H1 (cell line): ENCODE results near the gene TPRN. TPM values are rescaled to one million over a fixed set of nuclear protein-coding genes. Genes with fewer than 3 reads are reported as not detected.
"Not testable (repeated sequence)": the region's sequence is repeated elsewhere in the genome, so short reads cannot be mapped to it uniquely, and the experiment has no call there.

Experiments used
- CTCF ChIA-PET: fragments of 300-600 bp; sonication (Branson Sonifier 250); formaldehyde crosslinking; loops from one replicate; lab custom pipeline; 2021; ENCODE audit not compliant: partially characterized antibody; lab: Charles Lee
- POLR2A ChIA-PET: fragments of 300-600 bp; sonication (Branson Sonifier 250); formaldehyde crosslinking; loops from one replicate; lab custom pipeline; 2021; ENCODE audit warnings: inconsistent platforms; ENCODE audit not compliant: partially characterized antibody; lab: Charles Lee
- DNase-seq, 2 experiments: peaks; one replicate each; pipeline versions ENCODE4 v3.0.0 to v3.0.0-alpha.2; 2010 to 2022; ENCODE audit warnings: low spot score in 2 of 2, low read depth in 1 of 2, mixed read lengths in 1 of 2
- FAIRE-seq: peaks from 2 replicates; lab custom pipeline; 2011; peaks lifted over from hg19 to GRCh38; lab: Jason Lieb, UNC
- H2AFZ ChIP-seq: 2 replicates; pipeline ENCODE4 v1.8.1; 2012; ENCODE audit warnings: low read length, inconsistent platforms
- H2AK5ac ChIP-seq: 2 replicates; pipeline ENCODE4 v1.6.1; 2013; ENCODE audit warnings: low read depth, low read length
- H2BK120ac ChIP-seq: replicated peaks from 2 replicates; pipeline ENCODE3; 2013; ENCODE audit warnings: low read depth, low read length, inconsistent platforms
- H2BK12ac ChIP-seq: 2 replicates; pipeline ENCODE4 v1.6.1; 2013; ENCODE audit warnings: low read depth, low read length
- H2BK15ac ChIP-seq: 2 replicates; pipeline ENCODE4 v1.6.1; 2013; ENCODE audit warnings: low read length
- H2BK20ac ChIP-seq: 2 replicates; pipeline ENCODE4 v1.6.1; 2013; ENCODE audit warnings: low read length
- H2BK5ac ChIP-seq: 2 replicates; pipeline ENCODE4 v1.6.1; 2013; ENCODE audit warnings: low read depth, low read length
- H3K14ac ChIP-seq: 2 replicates; pipeline ENCODE4 v1.6.1; 2013; ENCODE audit warnings: inconsistent platforms; ENCODE audit not compliant: insufficient read length
- H3K18ac ChIP-seq: 2 replicates; pipeline ENCODE4 v1.6.1; 2013; ENCODE audit warnings: low read length; ENCODE audit errors: extremely low read depth
- H3K23ac ChIP-seq: 2 replicates; pipeline ENCODE4 v1.6.1; 2013; ENCODE audit warnings: inconsistent platforms; ENCODE audit not compliant: insufficient read length
- H3K23me2 ChIP-seq: 2 replicates; pipeline ENCODE4 v1.6.1; 2013; ENCODE audit warnings: low read depth, low read length
- H3K27ac ChIP-seq: 2 replicates; pipeline ENCODE4 v1.6.1; 2011; ENCODE audit warnings: low read depth, low read length, inconsistent platforms
- H3K27me3 ChIP-seq, 4 experiments: replicated peaks in 1 of 4; 1 replicate in 1 of 4; 2 replicates in 3 of 4; pipeline versions ENCODE4 v1.6.1 to v1.8.1; 2011 to 2013; ENCODE audit warnings: low read length in 3 of 4, mild to moderate bottlenecking in 3 of 4, inconsistent platforms in 2 of 4, mixed read lengths in 2 of 4, moderate library complexity in 1 of 4; ENCODE audit not compliant: control insufficient read depth in 3 of 4, insufficient read depth in 3 of 4; ENCODE audit errors: extremely low read depth in 1 of 4
- H3K36me3 ChIP-seq, 4 experiments: 2 replicates each; pipeline versions ENCODE4 v1.6.1 to v1.8.1; 2011 to 2013; ENCODE audit warnings: mild to moderate bottlenecking in 4 of 4, low read length in 3 of 4, moderate library complexity in 2 of 4, control low read depth in 1 of 4, inconsistent platforms in 1 of 4; ENCODE audit not compliant: insufficient read depth in 4 of 4, control insufficient read depth in 2 of 4
- H3K4ac ChIP-seq: replicated peaks from 2 replicates; pipeline ENCODE3; 2013; ENCODE audit warnings: low read length, low read depth, mixed read lengths, inconsistent platforms; ENCODE audit not compliant: insufficient read length
- H3K4me1 ChIP-seq, 4 experiments: replicated peaks in 1 of 4; 1 replicate in 1 of 4; 2 replicates in 3 of 4; pipeline versions ENCODE4 v1.6.1 to v1.8.1; 2011 to 2013; ENCODE audit warnings: low read length in 3 of 4, inconsistent platforms in 2 of 4, mixed read lengths in 1 of 4; ENCODE audit not compliant: insufficient read depth in 4 of 4, control insufficient read depth in 3 of 4
- H3K4me2 ChIP-seq, 2 experiments: 2 replicates each; pipeline versions ENCODE4 v1.6.1 to v1.8.1; 2011 to 2013; ENCODE audit warnings: low read depth in 2 of 2, low read length in 2 of 2, control low read depth in 1 of 2, inconsistent platforms in 1 of 2, mild to moderate bottlenecking in 1 of 2; ENCODE audit not compliant: insufficient read depth in 1 of 2
- H3K4me3 ChIP-seq, 4 experiments: fragments of 200-600, 300-600 bp in 1 of 4; sonication (generic), shearing (Covaris generic), sonication (Bioruptor Twin) in 1 of 4; 2 replicates each; pipeline versions ENCODE4 v1.5.1 to v1.8.1; 2011 to 2016; ENCODE audit warnings: low read length in 4 of 4, low read depth in 3 of 4, control low read depth in 2 of 4, inconsistent platforms in 2 of 4, mild to moderate bottlenecking in 2 of 4, mixed read lengths in 1 of 4, moderate library complexity in 1 of 4; ENCODE audit not compliant: insufficient read depth in 2 of 4; ENCODE audit errors: extremely low read depth in 1 of 4
- H3K56ac ChIP-seq: replicated peaks from 2 replicates; pipeline ENCODE3; 2013; ENCODE audit warnings: low read depth, mild to moderate bottlenecking, mixed read lengths, low read length, inconsistent platforms; ENCODE audit not compliant: insufficient read length
- H3K79me1 ChIP-seq: 2 replicates; pipeline ENCODE4 v1.6.1; 2013; ENCODE audit warnings: low read depth, low read length, control low read depth
- H3K79me2 ChIP-seq, 2 experiments: 2 replicates each; pipeline versions ENCODE4 v1.6.1 to v1.8.1; 2012 to 2013; ENCODE audit warnings: low read length in 2 of 2, mild to moderate bottlenecking in 2 of 2, inconsistent platforms in 1 of 2; ENCODE audit not compliant: insufficient read depth in 2 of 2, control insufficient read depth in 1 of 2
- H3K9ac ChIP-seq, 4 experiments: replicated peaks in 1 of 4; 1 replicate in 1 of 4; 2 replicates in 3 of 4; pipeline versions ENCODE4 v1.6.1 to v1.8.1; 2011 to 2013; ENCODE audit warnings: low read depth in 3 of 4, low read length in 3 of 4, control low read depth in 2 of 4, mild to moderate bottlenecking in 2 of 4, moderate library complexity in 2 of 4, inconsistent platforms in 1 of 4; ENCODE audit errors: extremely low read depth in 1 of 4
- H3K9me3 ChIP-seq, 2 experiments: 2 replicates each; pipeline versions ENCODE4 v1.6.1 to v1.8.1; 2012 to 2013; ENCODE audit warnings: mild to moderate bottlenecking in 2 of 2, moderate library complexity in 2 of 2, control low read depth in 1 of 2, inconsistent platforms in 1 of 2, low read depth in 1 of 2, low read length in 1 of 2, mixed read lengths in 1 of 2; ENCODE audit not compliant: insufficient read depth in 2 of 2
- H4K20me1 ChIP-seq, 2 experiments: replicated peaks in 1 of 2; 2 replicates each; pipeline versions ENCODE3 to v1.8.1; 2011 to 2013; ENCODE audit warnings: inconsistent platforms in 2 of 2, low read length in 2 of 2, mild to moderate bottlenecking in 1 of 2; ENCODE audit not compliant: insufficient read depth in 2 of 2, control insufficient read depth in 1 of 2
- H4K5ac ChIP-seq: 2 replicates; pipeline ENCODE4 v1.6.1; 2013; ENCODE audit warnings: low read length, low read depth, mixed read lengths, inconsistent platforms; ENCODE audit not compliant: insufficient read length
- H4K8ac ChIP-seq: 2 replicates; pipeline ENCODE4 v1.8.0; 2013; ENCODE audit warnings: mild to moderate bottlenecking, moderate library complexity, low read length, inconsistent platforms; ENCODE audit not compliant: insufficient read depth; ENCODE audit errors: extremely low read depth
- H4K91ac ChIP-seq: replicated peaks from 2 replicates; pipeline ENCODE3; 2013; ENCODE audit warnings: low read length, mixed read lengths, inconsistent platforms; ENCODE audit not compliant: insufficient read length
- BACH1 ChIP-seq: IDR thresholded peaks from 2 replicates; pipeline ENCODE4 v1.6.1; 2012; ENCODE audit warnings: low read length, improper control_type of control experiment
- E2F6 ChIP-seq: IDR thresholded peaks from 2 replicates; pipeline ENCODE4 v1.6.1; 2012; ENCODE audit warnings: inconsistent platforms
- PHF8 ChIP-seq: fragments of 200-600 bp; sonication (generic); conservative IDR thresholded peaks from 2 replicates; pipeline ENCODE4 v1.7.1; 2012; ENCODE audit warnings: low read depth, mild to moderate bottlenecking, inconsistent platforms, low read length, moderate library complexity
- WGBS, 2 experiments: shearing (Covaris generic) in 1 of 2; methylation state at CpG; one replicate each; pipeline versions ENCODE4 v1.1.6 to v1.1.7; 2013 to 2015; ENCODE audit warnings: low lambda C conversion rate in 2 of 2, mixed read lengths in 2 of 2, inconsistent platforms in 1 of 2, low coverage in 1 of 2, missing lambda C conversion rate in 1 of 2; ENCODE audit not compliant: insufficient replicate concordance in 2 of 2, insufficient coverage in 1 of 2, insufficient read length in 1 of 2; ENCODE audit errors: extremely low coverage in 1 of 2, missing lambda C conversion rate in 1 of 2; 5-methylcytosine and 5-hydroxymethylcytosine counted together
- polyA plus RNA-seq, 7 experiments: library from polyadenylated mRNA; depleted of rRNA in 3 of 7; stranded (reverse) in 5 of 7; unstranded in 2 of 7; fragments of >200 nt in 5 of 7; fragments of 200-250 nt in 2 of 7; gene quantifications; 1 replicate in 5 of 7; 2 replicates in 1 of 7; 4 replicates in 1 of 7; pipeline versions ENCODE4 v1.2.1 to v1.2.3, GENCODE V29; 2011 to 2013; ENCODE audit warnings: missing spikeins in 2 of 7, mixed read lengths in 2 of 7
- total RNA-seq: library from RNA; stranded (reverse); fragmentation: NEBNext Ultra II Directional; extraction: Animal tissue kit (Norgen Biotek cat#: 25700); gene quantifications from 2 replicates; pipeline ENCODE4 v1.2.1, GENCODE V29; 2021

TPRN gene
- total and polyA plus RNA-seq, 2 of the 8 experiments (the other 6 are each of a cell fraction or from before 2014, with no cell fraction given) = 9.7 to 23.2 TPM

GRCh38 chr9:137240318-137240840 is 39.8 kb upstream of the TPRN start (continued):
- peak; percentile 69 for TF ChIP-seq PHF8
- peak; percentile 14; the same call in 1 of the 2 replicates for TF ChIP-seq E2F6
- peak; percentile 60; the same call in 1 of the 2 replicates for TF ChIP-seq BACH1

GRCh38 chr9:137239541-137240200 is 39.1 kb upstream of the TPRN start:
- H4K8ac ChIP-seq, H3K79me1 ChIP-seq, H3K9me3 ChIP-seq, H4K5ac ChIP-seq, H2AFZ ChIP-seq, H2BK12ac ChIP-seq, H2BK5ac ChIP-seq, H3K4ac ChIP-seq, H2BK120ac ChIP-seq, H3K14ac ChIP-seq, H3K23me2 ChIP-seq, FAIRE-seq, H2BK15ac ChIP-seq, H2BK20ac ChIP-seq, H3K27me3 ChIP-seq, H3K23ac ChIP-seq, H2AK5ac ChIP-seq, DNase-seq, H4K91ac ChIP-seq, H3K18ac ChIP-seq, H3K27ac ChIP-seq: not testable (repeated sequence)
- Histone ChIP-seq H3K9ac (peak overlapping the region in 2 of 4 experiments; percentile 56 to 59; a peak in 2 of 7 replicates), H4K20me1 (peaks cover 22 to 23% of the 10 kb centered on the region in 2 experiments), H3K56ac (peak overlapping the region; percentile 77), H3K4me1 (peaks cover 0 to 25% (median 17%) of the 10 kb centered on the region in 4 experiments; a peak in 6 of 7 replicates), H3K36me3 (peaks cover 6 to 18% (median 15%) of the 10 kb centered on the region in 4 experiments; a peak in 7 of 8 replicates), H3K4me2 (peak overlapping the region; percentile 49 to 75), H3K79me2 (peaks cover 0 to 20% of the 10 kb centered on the region in 2 experiments; a peak in 2 of 4 replicates), H3K4me3 (peak overlapping the region; percentile 64 to 83 (median 70))
- CTCF ChIA-PET = interaction anchor here (0.6 to 9.1 kb wide), 9 partner anchors 14 to 101 kb away, joined by 3 to 113 read pairs (median 4); partner anchors contain the start of genes CYSRT1, RNF208 and RNF224
- POLR2A ChIA-PET = interaction anchor here (0.6 to 69.9 kb wide), 12 partner anchors 5 to 215 kb away, joined by 3 to 1462 read pairs (median 5); partner anchors contain the start of genes CYSRT1, LRRC26, NDOR1 and NELFB
- 39% methylated on average over 17 of the region's 27 CpGs; no CpG with 5 or more reads in 1 of the 2 experiments for WGBS, 2 experiments
